HepG2 (cell line): Measurements from ENCODE around the gene SSH3. TPM values are rescaled to one million over a fixed set of nuclear protein-coding genes. Genes with fewer than 3 reads are reported as not detected.

Experiments
- AKAP8 ChIP-seq: sonication (generic); formaldehyde crosslinking; IDR thresholded peaks from 2 replicates; pipeline ENCODE4 v1.5.1; 2020; ENCODE audit warnings: mild to moderate bottlenecking, missing genetic modification reagents
- CBX2 ChIP-seq, 2 experiments: fragments of 200-600 bp in 1 of 2; sonication (generic); formaldehyde crosslinking in 1 of 2; IDR thresholded peaks; 2 replicates each; pipeline versions ENCODE4 v1.7.0 to v1.8.1; 2018 to 2022; ENCODE audit warnings: low read depth in 2 of 2, low read length in 1 of 2, mild to moderate bottlenecking in 1 of 2, missing genetic modification reagents in 1 of 2
- CENPT ChIP-seq: sonication (generic); formaldehyde crosslinking; IDR thresholded peaks from 2 replicates; pipeline ENCODE4 v1.8.0; 2022; ENCODE audit warnings: low read depth, mild to moderate bottlenecking, moderate library complexity, missing genetic modification reagents
- CSRNP2 ChIP-seq: sonication (generic); formaldehyde crosslinking; conservative IDR thresholded peaks from 2 replicates; pipeline ENCODE4 v1.8.0; 2022; ENCODE audit warnings: low read depth, missing genetic modification reagents
- HES4 ChIP-seq: sonication (generic); formaldehyde crosslinking; IDR thresholded peaks from 2 replicates; pipeline ENCODE4 v1.9.0; 2021; ENCODE audit warnings: mild to moderate bottlenecking, missing genetic modification reagents, borderline replicate concordance
- IRX3 ChIP-seq: sonication (generic); formaldehyde crosslinking; IDR thresholded peaks from 2 replicates; pipeline ENCODE4 v1.8.1; 2023; ENCODE audit warnings: mild to moderate bottlenecking, low read depth, missing genetic modification reagents, borderline replicate concordance
- KLF12 ChIP-seq: sonication (generic); formaldehyde crosslinking; IDR thresholded peaks from 2 replicates; pipeline ENCODE4 v1.4.0; 2020; ENCODE audit warnings: missing genetic modification reagents, borderline replicate concordance
- LRRFIP1 ChIP-seq: sonication (generic); formaldehyde crosslinking; conservative IDR thresholded peaks from 2 replicates; pipeline ENCODE4 v1.4.0; 2020; ENCODE audit warnings: missing genetic modification reagents
- MLLT10 ChIP-seq: sonication (generic); formaldehyde crosslinking; IDR thresholded peaks from 2 replicates; pipeline ENCODE4 v1.4.0; 2020; ENCODE audit warnings: missing genetic modification reagents
- PTBP1 ChIP-seq: fragments of 200-400 bp; formaldehyde crosslinking; IDR thresholded peaks from 2 replicates; pipeline ENCODE4 v1.6.1; 2018; ENCODE audit warnings: low read length, low read depth; ENCODE audit not compliant: poor library complexity, severe bottlenecking
- SMYD3 ChIP-seq: sonication (generic); formaldehyde crosslinking; IDR thresholded peaks from 2 replicates; pipeline ENCODE4 v1.8.1; 2023; ENCODE audit warnings: mild to moderate bottlenecking, missing genetic modification reagents
- SP5 ChIP-seq: IDR thresholded peaks from 2 replicates; pipeline ENCODE4 v1.6.1; 2016; ENCODE audit warnings: low read depth, borderline replicate concordance
- SYNCRIP ChIP-seq: fragments of 200-400 bp; formaldehyde crosslinking; IDR thresholded peaks from 2 replicates; pipeline ENCODE4 v1.6.1; 2018; ENCODE audit warnings: mild to moderate bottlenecking, low read depth, low read length; ENCODE audit not compliant: insufficient read depth
- TAF15 ChIP-seq: fragments of 200-400 bp; formaldehyde crosslinking; IDR thresholded peaks from one replicate; pipeline ENCODE4 v1.6.1; 2018; ENCODE audit warnings: mild to moderate bottlenecking, low read depth, low read length; ENCODE audit not compliant: poor library complexity, severe bottlenecking
- ZNF101 ChIP-seq: sonication (generic); formaldehyde crosslinking; IDR thresholded peaks from 2 replicates; pipeline ENCODE4 v1.4.0; 2020; ENCODE audit warnings: mild to moderate bottlenecking, low read depth, missing genetic modification reagents, borderline replicate concordance
- ZNF263 ChIP-seq: sonication (generic); formaldehyde crosslinking; IDR thresholded peaks from 2 replicates; pipeline ENCODE4 v1.4.0; 2020; ENCODE audit warnings: missing genetic modification reagents
- ZNF33B ChIP-seq: sonication (generic); formaldehyde crosslinking; IDR thresholded peaks from 2 replicates; pipeline ENCODE4 v1.5.1; 2020; ENCODE audit warnings: mild to moderate bottlenecking, missing genetic modification reagents
- ZNF558 ChIP-seq: sonication (generic); formaldehyde crosslinking; IDR thresholded peaks from 2 replicates; pipeline ENCODE4 v1.9.0; 2022; ENCODE audit warnings: mild to moderate bottlenecking, missing genetic modification reagents, borderline replicate concordance
- ZUFSP ChIP-seq: sonication (generic); formaldehyde crosslinking; IDR thresholded peaks from 2 replicates; pipeline ENCODE4 v1.9.0; 2021; ENCODE audit warnings: missing genetic modification reagents, mild to moderate bottlenecking, borderline replicate concordance
- polyA plus RNA-seq, 8 experiments: library from polyadenylated mRNA; depleted of rRNA in 3 of 8; stranded (reverse) in 7 of 8; unstranded in 1 of 8; fragments of >200 nt; fragmentation: Illumina TruSeq in 4 of 8; extraction: Trizol in 4 of 8; gene quantifications; 2 replicates each; pipeline versions ENCODE4 v1.2.1 to v1.2.3, GENCODE V29; 2011 to 2016; ENCODE audit warnings: low read depth in 4 of 8, missing spikeins in 1 of 8, mixed read lengths in 1 of 8; ENCODE audit not compliant: insufficient read depth in 1 of 8
- total RNA-seq, 5 experiments: library from RNA; depleted of rRNA; stranded (reverse); fragments of >200 nt; fragmentation: Illumina TruSeq; extraction: Trizol; gene quantifications; 2 replicates each; pipeline ENCODE4 v1.2.3, GENCODE V29; 2016; ENCODE audit warnings: low read depth in 1 of 5

The SSH3 gene
- total and polyA plus RNA-seq, 2 of the 13 experiments (the other 11 are each of a cell fraction or from before 2014, with no cell fraction given) = 12.4 to 18.8 TPM

GRCh38 chr11:67262731-67263675 lies 40.3 kb upstream of the SSH3 start (continued):
- TF ChIP-seq ZNF101 = no peak
- no peak for TF ChIP-seq CSRNP2
- no peak; the same call in 1 of the 2 replicates for TF ChIP-seq SP5 (CRISPR knock-in tag)
- TF ChIP-seq CBX2 (IDR thresholded peaks at IDR 0.05; ENCODE audit: low read depth, low read length) = no peak
- no peak for TF ChIP-seq CBX2 (CRISPR knock-in tag; IDR thresholded peaks at IDR 0.05; ENCODE audit: low read depth)
- no peak for TF ChIP-seq IRX3 (CRISPR knock-in tag)
- TF ChIP-seq HES4 = no peak
- no peak for TF ChIP-seq LRRFIP1
- TF ChIP-seq CENPT = no peak
- no peak for TF ChIP-seq ZNF33B (CRISPR knock-in tag)
- TF ChIP-seq MLLT10 (CRISPR knock-in tag) = no peak
- TF ChIP-seq TAF15 = no peak
- no peak for TF ChIP-seq SMYD3 (CRISPR knock-in tag)
- no peak for TF ChIP-seq ZUFSP (CRISPR knock-in tag)
- TF ChIP-seq AKAP8 = no peak
- TF ChIP-seq KLF12 = no peak
- TF ChIP-seq ZNF263 (CRISPR knock-in tag) = peak; percentile 53
- TF ChIP-seq SYNCRIP = no peak
- TF ChIP-seq PTBP1 = no peak
- TF ChIP-seq ZNF558 = no peak
